Fibroblast of pulmonary artery (primary cell): ENCODE data around the gene BEST1.
A peak's percentile ranks its signal among the peaks of the same experiment; 100 is the strongest.

Experiments used
- DNase-seq: peaks from one replicate; pipeline ENCODE4 v3.0.0-alpha.2; 2010; ENCODE audit warnings: low read depth
- H3K4me3 ChIP-seq: replicated peaks from 2 replicates; pipeline ENCODE4 v1.5.1; 2011; ENCODE audit warnings: low read depth, mild to moderate bottlenecking, control low read depth, low read length, moderate library complexity
- TF ChIP-seq, protein P1 (sequence below): IDR thresholded peaks from 2 replicates; pipeline ENCODE4 v1.5.1; 2011; ENCODE audit warnings: mild to moderate bottlenecking, control low read depth, low read length, inconsistent platforms; ENCODE audit errors: missing control alignments

The BEST1 gene

DNA sequence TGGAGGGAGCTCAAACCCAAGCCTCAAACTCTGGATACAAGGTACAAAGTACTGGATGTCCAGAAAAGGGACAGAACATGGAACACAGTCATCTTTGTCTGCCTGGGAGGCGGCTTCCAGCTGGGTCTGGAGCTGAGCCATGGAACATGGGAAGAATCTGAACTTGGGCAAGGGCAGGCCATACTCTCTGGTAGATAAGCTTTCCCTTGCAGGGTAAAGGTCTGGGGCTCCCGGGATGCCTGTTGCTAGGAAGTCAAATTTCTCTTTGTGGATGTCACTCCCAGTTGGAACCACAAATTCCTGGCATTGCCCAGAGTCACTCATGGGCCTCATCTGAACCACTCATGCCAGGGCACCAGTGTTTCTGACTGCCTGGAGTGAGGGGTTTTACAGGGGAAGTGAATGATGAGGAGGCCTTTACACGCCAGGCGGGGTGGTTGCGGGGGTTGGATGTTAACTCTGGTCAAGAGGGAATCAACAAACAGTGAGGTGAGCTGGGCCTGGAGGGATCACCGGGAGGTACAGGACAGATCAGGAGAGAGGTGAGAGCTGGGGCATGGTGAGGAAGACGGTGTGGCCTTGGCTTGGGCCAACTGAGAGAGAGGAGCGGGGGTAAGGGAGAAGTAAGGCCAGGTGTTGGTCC lies 11.5 kb downstream of the BEST1 start:
- DNase-seq: peak; percentile 82
- H3K4me3 ChIP-seq: no peak overlapping the region
- TF ChIP-seq, protein P1, sequence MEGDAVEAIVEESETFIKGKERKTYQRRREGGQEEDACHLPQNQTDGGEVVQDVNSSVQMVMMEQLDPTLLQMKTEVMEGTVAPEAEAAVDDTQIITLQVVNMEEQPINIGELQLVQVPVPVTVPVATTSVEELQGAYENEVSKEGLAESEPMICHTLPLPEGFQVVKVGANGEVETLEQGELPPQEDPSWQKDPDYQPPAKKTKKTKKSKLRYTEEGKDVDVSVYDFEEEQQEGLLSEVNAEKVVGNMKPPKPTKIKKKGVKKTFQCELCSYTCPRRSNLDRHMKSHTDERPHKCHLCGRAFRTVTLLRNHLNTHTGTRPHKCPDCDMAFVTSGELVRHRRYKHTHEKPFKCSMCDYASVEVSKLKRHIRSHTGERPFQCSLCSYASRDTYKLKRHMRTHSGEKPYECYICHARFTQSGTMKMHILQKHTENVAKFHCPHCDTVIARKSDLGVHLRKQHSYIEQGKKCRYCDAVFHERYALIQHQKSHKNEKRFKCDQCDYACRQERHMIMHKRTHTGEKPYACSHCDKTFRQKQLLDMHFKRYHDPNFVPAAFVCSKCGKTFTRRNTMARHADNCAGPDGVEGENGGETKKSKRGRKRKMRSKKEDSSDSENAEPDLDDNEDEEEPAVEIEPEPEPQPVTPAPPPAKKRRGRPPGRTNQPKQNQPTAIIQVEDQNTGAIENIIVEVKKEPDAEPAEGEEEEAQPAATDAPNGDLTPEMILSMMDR: no peak

DNA sequence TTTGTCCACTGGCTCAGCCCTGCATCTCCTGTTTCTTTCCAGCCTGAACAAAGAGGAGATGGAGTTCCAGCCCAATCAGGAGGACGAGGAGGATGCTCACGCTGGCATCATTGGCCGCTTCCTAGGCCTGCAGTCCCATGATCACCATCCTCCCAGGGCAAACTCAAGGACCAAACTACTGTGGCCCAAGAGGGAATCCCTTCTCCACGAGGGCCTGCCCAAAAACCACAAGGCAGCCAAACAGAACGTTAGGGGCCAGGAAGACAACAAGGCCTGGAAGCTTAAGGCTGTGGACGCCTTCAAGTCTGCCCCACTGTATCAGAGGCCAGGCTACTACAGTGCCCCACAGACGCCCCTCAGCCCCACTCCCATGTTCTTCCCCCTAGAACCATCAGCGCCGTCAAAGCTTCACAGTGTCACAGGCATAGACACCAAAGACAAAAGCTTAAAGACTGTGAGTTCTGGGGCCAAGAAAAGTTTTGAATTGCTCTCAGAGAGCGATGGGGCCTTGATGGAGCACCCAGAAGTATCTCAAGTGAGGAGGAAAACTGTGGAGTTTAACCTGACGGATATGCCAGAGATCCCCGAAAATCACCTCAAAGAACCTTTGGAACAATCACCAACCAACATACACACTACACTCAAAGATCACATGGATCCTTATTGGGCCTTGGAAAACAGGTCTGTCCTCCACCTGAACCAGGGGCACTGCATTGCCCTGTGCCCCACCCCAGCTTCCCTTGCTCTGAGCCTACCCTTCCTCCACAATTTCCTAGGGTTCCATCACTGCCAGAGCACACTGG lies 12.3 kb downstream of the BEST1 start:
- TF ChIP-seq, protein P1: no peak
- DNase-seq: peak; percentile 82
- no peak overlapping the region for H3K4me3 ChIP-seq

DNA sequence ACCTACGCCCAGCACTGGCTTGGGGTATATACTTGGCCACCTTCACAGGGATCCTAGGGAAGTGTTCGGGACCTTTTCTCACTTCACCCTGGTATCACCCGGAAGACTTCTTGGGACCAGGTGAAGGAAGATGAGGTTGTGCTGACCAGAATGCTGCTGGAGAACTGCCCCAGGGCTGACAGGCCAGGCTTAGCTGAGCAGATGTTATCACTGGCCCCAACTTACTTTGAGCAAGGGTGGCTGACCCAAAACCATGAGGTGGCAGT lies 12.8 kb downstream of the BEST1 start:
- H3K4me3 ChIP-seq: no peak overlapping the region
- TF ChIP-seq, protein P1: no peak
- peak; percentile 91 for DNase-seq

DNA sequence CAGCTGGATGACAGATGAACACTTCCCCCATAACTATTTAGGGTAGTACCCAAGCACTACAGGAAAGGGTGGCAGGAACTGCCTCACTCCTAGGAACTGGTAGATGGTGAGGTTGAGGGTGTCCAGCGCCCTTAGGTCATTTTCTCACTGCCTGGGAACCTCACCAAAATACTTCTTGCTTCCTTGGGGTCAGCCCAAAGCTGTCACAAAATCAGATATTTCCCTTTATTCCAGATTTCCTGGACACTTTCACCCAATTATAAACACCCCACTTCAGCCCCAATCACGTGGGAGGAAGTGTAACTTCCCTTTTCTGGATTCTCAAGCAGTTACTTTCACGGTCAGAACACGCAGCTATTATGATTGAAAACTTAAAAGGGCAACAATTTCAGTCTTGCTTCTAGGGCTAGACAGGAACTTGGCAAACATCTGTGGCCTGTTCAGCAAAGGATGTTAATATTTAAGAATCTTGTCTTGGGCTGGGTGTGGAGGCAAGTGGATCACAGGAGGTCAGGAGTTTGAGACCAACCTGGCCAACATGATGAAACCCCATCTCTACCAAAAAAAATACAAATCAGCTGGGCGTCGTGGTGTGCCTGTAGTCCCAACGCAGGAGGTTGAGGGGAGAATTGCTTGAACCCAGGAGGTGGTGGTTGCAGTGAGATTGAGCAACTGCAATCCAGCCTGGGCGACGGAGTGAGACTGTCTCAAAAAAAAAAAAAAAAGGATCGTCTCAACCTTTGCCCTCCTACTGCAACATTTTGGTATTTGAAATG lies 13.3 kb downstream of the BEST1 start:
- TF ChIP-seq, protein P1: no peak
- DNase-seq: peak; percentile 90
- peak overlapping the region; percentile 100 for H3K4me3 ChIP-seq

DNA sequence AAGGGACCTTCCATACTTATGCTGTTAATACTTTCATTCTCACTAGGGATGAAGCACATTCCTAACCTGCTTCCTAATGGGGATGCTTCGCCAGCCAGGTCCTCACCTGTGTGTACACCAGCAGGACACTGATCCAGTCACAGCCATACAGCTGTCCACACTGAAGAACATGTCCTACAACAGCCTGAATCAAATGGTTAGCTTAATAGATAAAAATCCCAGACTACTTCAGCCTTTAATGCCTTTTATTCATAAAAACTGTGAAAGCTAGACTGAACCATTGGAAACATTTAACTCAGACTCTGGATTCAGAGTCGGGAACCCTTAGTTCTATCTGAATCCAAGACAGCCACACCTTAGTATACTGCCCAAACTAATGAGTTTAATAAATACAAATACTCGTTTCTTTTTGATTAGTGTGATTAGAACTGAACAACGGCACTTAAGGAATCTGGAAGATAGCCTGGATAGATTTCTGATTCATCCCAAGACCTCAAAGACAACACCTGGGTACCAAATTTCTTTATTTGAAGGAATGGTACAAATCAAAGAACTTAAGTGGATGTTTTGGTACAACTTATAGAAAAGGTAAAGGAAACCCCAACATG lies 14.0 kb downstream of the BEST1 start:
- TF ChIP-seq, protein P1: no peak
- peak overlapping the region; percentile 100 for H3K4me3 ChIP-seq
- no peak for DNase-seq

DNA sequence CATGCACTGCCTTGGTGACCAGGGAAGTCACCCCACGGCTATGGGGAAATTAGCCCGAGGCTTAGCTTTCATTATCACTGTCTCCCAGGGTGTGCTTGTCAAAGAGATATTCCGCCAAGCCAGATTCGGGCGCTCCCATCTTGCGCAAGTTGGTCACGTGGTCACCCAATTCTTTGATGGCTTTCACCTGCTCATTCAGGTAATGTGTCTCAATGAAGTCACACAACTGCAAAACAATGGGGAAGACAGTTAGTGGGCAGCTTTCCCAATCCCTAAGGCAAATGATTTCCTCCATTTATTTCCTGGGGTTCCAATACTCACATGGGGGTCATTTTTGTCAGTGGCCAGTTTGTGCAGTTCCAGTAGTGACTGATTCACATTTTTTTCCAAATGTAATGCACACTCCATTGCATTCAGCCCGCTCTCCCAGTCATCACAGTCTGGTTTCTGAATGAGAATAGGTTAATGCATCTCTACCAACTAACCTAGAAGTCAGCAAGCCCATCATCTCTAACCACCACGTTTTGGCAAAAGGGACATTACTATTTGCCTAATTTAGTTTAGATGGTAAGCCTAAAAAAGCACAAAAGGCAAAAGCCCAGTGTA lies 14.6 kb downstream of the BEST1 start:
- peak; percentile 38 for DNase-seq
- H3K4me3 ChIP-seq: peak overlapping the region; percentile 100

DNA sequence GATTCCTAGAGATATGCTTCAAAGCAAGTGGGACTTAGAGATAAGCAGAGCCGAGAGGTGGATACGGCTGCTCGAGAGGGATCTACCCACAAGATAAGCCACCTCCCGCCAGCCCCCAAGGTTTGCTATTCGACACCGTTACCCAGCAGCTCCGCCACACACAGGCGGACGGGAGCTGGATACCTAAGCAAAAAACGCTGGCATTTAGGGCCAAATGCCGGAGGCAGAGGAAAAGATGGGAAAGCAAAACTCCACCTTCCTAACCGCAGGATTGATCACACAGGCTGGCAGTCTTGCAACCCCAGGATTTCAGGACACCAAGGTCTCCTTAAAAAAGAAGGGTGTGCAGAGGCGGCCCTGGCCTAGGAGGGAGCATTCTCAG lies 16.6 kb downstream of the BEST1 start:
- peak; percentile 52 for DNase-seq
- peak overlapping the region; percentile 100 for H3K4me3 ChIP-seq
- TF ChIP-seq, protein P1: no peak
